NB4 (cell line): ENCODE data around the gene CFAP74.

Experiments
- CTCF ChIP-seq: IDR thresholded peaks from one replicate; pipeline ENCODE4 v1.5.1; 2012; ENCODE audit warnings: low read depth, low read length
- MAX ChIP-seq: IDR thresholded peaks from 2 replicates; pipeline ENCODE4 v1.6.1; 2011; ENCODE audit warnings: low read depth, low read length
- POLR2A ChIP-seq: IDR thresholded peaks from 2 replicates; pipeline ENCODE4 v1.6.1; 2011; ENCODE audit warnings: mild to moderate bottlenecking; ENCODE audit not compliant: insufficient read length; ENCODE audit errors: extremely low read depth

- no peak for TF ChIP-seq POLR2A
- no peak for TF ChIP-seq CTCF
- TF ChIP-seq MAX: no peak
Observed at GRCh38 chr1:2014181-2014580, 10.6 kb upstream of the CFAP74 start.
